Measurements from ENCODE around the gene PATE4. TPM values are rescaled to one million over a fixed set of nuclear protein-coding genes. Genes with fewer than 3 reads are reported as not detected.

Gene PATE4
- total RNA-seq, 1 donor from 2014 or later: not detected

GRCh38 chr11:125873881-125874555 lies 40.9 kb downstream of the PATE4 start:
- peak overlapping the region; percentile 44 for H3K4me3 ChIP-seq
- H3K9me3 ChIP-seq (replicated peaks): no peaks in the 10 kb centered on the region
- no peak overlapping the region for H3K27ac ChIP-seq (replicated peaks)
- DNase-seq: no peak
- no peaks in the 10 kb centered on the region for H3K27me3 ChIP-seq (ENCODE audit: low read depth)
- H3K36me3 ChIP-seq: no peaks in the 10 kb centered on the region
- intact Hi-C loops (cut with micrococcal nuclease): no loop called here
- TF ChIP-seq, protein P1, sequence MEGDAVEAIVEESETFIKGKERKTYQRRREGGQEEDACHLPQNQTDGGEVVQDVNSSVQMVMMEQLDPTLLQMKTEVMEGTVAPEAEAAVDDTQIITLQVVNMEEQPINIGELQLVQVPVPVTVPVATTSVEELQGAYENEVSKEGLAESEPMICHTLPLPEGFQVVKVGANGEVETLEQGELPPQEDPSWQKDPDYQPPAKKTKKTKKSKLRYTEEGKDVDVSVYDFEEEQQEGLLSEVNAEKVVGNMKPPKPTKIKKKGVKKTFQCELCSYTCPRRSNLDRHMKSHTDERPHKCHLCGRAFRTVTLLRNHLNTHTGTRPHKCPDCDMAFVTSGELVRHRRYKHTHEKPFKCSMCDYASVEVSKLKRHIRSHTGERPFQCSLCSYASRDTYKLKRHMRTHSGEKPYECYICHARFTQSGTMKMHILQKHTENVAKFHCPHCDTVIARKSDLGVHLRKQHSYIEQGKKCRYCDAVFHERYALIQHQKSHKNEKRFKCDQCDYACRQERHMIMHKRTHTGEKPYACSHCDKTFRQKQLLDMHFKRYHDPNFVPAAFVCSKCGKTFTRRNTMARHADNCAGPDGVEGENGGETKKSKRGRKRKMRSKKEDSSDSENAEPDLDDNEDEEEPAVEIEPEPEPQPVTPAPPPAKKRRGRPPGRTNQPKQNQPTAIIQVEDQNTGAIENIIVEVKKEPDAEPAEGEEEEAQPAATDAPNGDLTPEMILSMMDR (IDR thresholded peaks at IDR 0.05; ENCODE audit: borderline replicate concordance): no peak
- H3K4me1 ChIP-seq: no peaks in the 10 kb centered on the region

DNA sequence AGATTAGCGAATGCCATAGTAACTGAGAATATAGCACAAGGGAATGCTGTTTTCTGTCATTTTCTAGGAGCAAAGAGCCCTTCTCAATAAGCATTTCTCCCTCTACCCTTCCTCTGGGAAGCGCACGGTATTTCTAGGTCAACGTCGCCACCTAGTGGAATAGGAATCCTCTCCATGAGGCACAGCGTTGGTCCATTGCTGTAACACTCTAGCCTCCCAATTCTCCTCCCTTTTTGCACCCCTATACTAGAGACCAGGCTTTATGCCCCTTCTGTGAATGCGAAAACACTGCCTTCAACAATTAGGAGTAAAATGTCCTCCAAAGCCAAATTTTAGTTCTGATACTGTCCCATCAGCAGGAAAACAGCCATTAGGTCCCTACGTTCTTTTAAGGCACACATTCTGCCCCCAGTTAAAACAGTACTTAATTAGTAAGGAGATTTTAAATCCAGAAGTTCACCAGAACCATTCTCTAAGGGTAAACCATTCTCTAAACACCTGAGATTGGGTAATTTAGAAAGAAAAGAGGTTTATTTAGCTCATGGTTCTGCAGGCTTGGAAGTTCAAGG lies 41.5 kb downstream of the PATE4 start:
- intact Hi-C loops (cut with micrococcal nuclease): no loop called here
- TF ChIP-seq, protein P1 (IDR thresholded peaks at IDR 0.05; ENCODE audit: borderline replicate concordance): peak; percentile 82
- no peaks in the 10 kb centered on the region for H3K36me3 ChIP-seq
- H3K27me3 ChIP-seq (ENCODE audit: low read depth): no peaks in the 10 kb centered on the region
- H3K4me1 ChIP-seq: no peaks in the 10 kb centered on the region
- no peak overlapping the region for H3K27ac ChIP-seq (replicated peaks)
- peak overlapping the region; percentile 44 for H3K4me3 ChIP-seq
- DNase-seq: peak; percentile 25
- H3K9me3 ChIP-seq (replicated peaks): no peaks in the 10 kb centered on the region

DNA sequence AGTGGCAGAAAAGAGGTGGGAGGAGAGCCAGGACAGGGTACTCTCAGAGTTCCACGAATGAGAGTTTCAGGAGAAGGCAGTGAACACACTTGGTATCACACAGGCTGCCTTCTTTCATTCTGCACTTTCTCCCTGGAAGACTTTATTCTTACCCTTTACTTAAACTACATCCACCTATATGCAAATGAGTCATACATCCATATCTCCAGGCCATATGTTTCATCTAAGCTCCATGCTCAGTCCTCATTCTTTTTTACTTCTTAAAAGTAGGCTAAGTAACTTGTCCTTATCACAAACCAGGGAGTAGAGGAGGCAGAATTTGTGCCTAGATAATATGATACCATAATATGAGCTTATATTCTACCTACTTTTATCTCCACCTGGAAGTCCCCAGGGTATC lies 48.2 kb downstream of the PATE4 start:
- Histone ChIP-seq H3K27ac (replicated peaks) (no peak overlapping the region), H3K4me1 (peaks cover under 1% of the 10 kb centered on the region), H3K9me3 (replicated peaks) (no peaks in the 10 kb centered on the region), H3K4me3 (no peak overlapping the region), H3K27me3 (ENCODE audit: low read depth) (no peaks in the 10 kb centered on the region), H3K36me3 (no peaks in the 10 kb centered on the region)
- intact Hi-C loops (cut with micrococcal nuclease): no loop called here
- no peak for DNase-seq
- TF ChIP-seq, protein P1 (IDR thresholded peaks at IDR 0.05; ENCODE audit: borderline replicate concordance): no peak

GRCh38 chr11:125883375-125883774 lies 50.3 kb downstream of the PATE4 start:
- Histone ChIP-seq H3K36me3 (no peaks in the 10 kb centered on the region), H3K27ac (replicated peaks) (no peak overlapping the region), H3K9me3 (replicated peaks) (no peaks in the 10 kb centered on the region), H3K4me3 (no peak overlapping the region), H3K27me3 (ENCODE audit: low read depth) (no peaks in the 10 kb centered on the region), H3K4me1 (peaks cover 18% of the 10 kb centered on the region)
- DNase-seq: no peak
- TF ChIP-seq, protein P1 (IDR thresholded peaks at IDR 0.05; ENCODE audit: borderline replicate concordance): no peak
- intact Hi-C loops (cut with micrococcal nuclease): no loop called here

DNA sequence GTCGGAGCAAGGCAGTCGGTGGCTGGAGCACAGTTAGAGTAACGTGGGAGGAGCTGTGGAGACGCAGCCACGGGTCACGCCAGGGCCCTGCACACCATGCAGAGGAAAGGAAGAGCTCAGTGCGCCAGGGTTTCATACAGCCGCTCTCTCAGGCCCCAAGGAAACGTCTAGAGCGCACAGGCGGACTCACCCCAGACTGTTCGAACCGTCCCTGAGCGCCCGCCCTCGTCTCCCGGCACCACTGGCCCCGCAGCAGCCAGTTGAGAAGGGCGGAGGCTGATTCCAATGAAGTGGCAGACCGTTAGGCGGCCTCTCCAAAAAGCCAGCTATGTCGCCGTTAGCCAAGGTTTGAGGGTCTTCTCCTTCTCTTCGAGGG lies 53.9 kb downstream of the PATE4 start:
- TF ChIP-seq, protein P1 (IDR thresholded peaks at IDR 0.05; ENCODE audit: borderline replicate concordance): no peak
- intact Hi-C loops (cut with micrococcal nuclease): no loop called here
- peak overlapping the region; percentile 97 for H3K27ac ChIP-seq (replicated peaks)
- DNase-seq: peak; percentile 27
- H3K36me3 ChIP-seq: no peaks in the 10 kb centered on the region
- peaks cover 37% of the 10 kb centered on the region for H3K4me1 ChIP-seq
- H3K9me3 ChIP-seq (replicated peaks): no peaks in the 10 kb centered on the region
- peak overlapping the region; percentile 81 for H3K4me3 ChIP-seq
- no peaks in the 10 kb centered on the region for H3K27me3 ChIP-seq (ENCODE audit: low read depth)
